Fibroblast of lung (primary cell): ENCODE measurements around the gene APC2. TPM values are rescaled to one million over a fixed set of nuclear protein-coding genes. Genes with fewer than 3 reads are reported as not detected.

Source experiments
- DNase-seq, 2 donors: peaks; one replicate each; pipeline versions ENCODE4 v3.0.0 to v3.0.0-alpha.2; 2010; ENCODE audit warnings: low read depth in 2 of 2
- H2AFZ ChIP-seq: 2 replicates; pipeline ENCODE4 v1.5.1; 2012; ENCODE audit warnings: low read length, control low read depth, inconsistent platforms
- H3K27ac ChIP-seq: 2 replicates; pipeline ENCODE4 v1.5.1; 2011; ENCODE audit warnings: low read length, control low read depth; ENCODE audit not compliant: insufficient read depth
- H3K27me3 ChIP-seq: 2 replicates; pipeline ENCODE4 v1.5.1; 2011; ENCODE audit warnings: mild to moderate bottlenecking, low read length; ENCODE audit not compliant: control insufficient read depth, insufficient read depth
- H3K36me3 ChIP-seq: 2 replicates; pipeline ENCODE4 v1.5.1; 2011; ENCODE audit warnings: low read length; ENCODE audit not compliant: control insufficient read depth, insufficient read depth
- H3K4me1 ChIP-seq: 2 replicates; pipeline ENCODE4 v1.5.1; 2011; ENCODE audit warnings: low read length; ENCODE audit not compliant: control insufficient read depth, insufficient read depth; ENCODE audit errors: extremely low read depth
- H3K4me2 ChIP-seq: 2 replicates; pipeline ENCODE4 v1.5.1; 2011; ENCODE audit warnings: low read length, control low read depth; ENCODE audit not compliant: insufficient read depth; ENCODE audit errors: extremely low read depth
- H3K4me3 ChIP-seq, 4 experiments: fragments of 200-600 bp in 1 of 4; sonication (generic) in 1 of 4; replicated peaks in 1 of 4; 2 replicates each; pipeline ENCODE4 v1.5.1; 2011 to 2016; ENCODE audit warnings: low read length in 4 of 4, low read depth in 3 of 4, mild to moderate bottlenecking in 3 of 4, control low read depth in 2 of 4, inconsistent platforms in 1 of 4, mixed read lengths in 1 of 4; ENCODE audit not compliant: insufficient read depth in 1 of 4; ENCODE audit errors: control extremely low read depth in 1 of 4
- H3K79me2 ChIP-seq: 2 replicates; pipeline ENCODE4 v1.5.1; 2012; ENCODE audit warnings: mild to moderate bottlenecking, low read length, inconsistent platforms; ENCODE audit not compliant: control insufficient read depth, insufficient read depth
- H3K9ac ChIP-seq: 2 replicates; pipeline ENCODE4 v1.5.1; 2011; ENCODE audit warnings: mild to moderate bottlenecking, low read length, control low read depth; ENCODE audit not compliant: insufficient read depth
- H3K9me3 ChIP-seq: 2 replicates; pipeline ENCODE4 v1.5.1; 2012; ENCODE audit warnings: low read depth, low read length; ENCODE audit not compliant: control insufficient read depth, insufficient read depth
- H4K20me1 ChIP-seq: 2 replicates; pipeline ENCODE4 v1.5.1; 2011; ENCODE audit warnings: low read length; ENCODE audit not compliant: control insufficient read depth, insufficient read depth; ENCODE audit errors: extremely low read depth
- EZH2 ChIP-seq: IDR thresholded peaks from 2 replicates; pipeline ENCODE4 v1.5.1; 2012; ENCODE audit warnings: low read length, control low read depth, mild to moderate bottlenecking; ENCODE audit errors: missing control alignments
- polyA plus RNA-seq, 2 donors: library from polyadenylated mRNA; depleted of rRNA in 1 of 2; stranded (reverse) in 1 of 2; unstranded in 1 of 2; fragments of >200 nt; gene quantifications; 2 replicates each; pipeline ENCODE4 v1.2.1, GENCODE V29; 2011 to 2012; ENCODE audit warnings: missing spikeins in 1 of 2
- total RNA-seq: library from RNA; depleted of rRNA; stranded (reverse); fragments of >200 nt; gene quantifications from 2 replicates; pipeline ENCODE4 v1.2.1, GENCODE V29; 2014
- TF ChIP-seq, protein P1 (sequence below), 2 donors: IDR thresholded peaks in 1 of 2; conservative IDR thresholded peaks in 1 of 2; 1 replicate in 1 of 2; 2 replicates in 1 of 2; pipeline ENCODE4 v1.5.1; 2011 to 2012; ENCODE audit warnings: low read length in 2 of 2, control low read depth in 1 of 2, inconsistent platforms in 1 of 2, low read depth in 1 of 2, mild to moderate bottlenecking in 1 of 2

The APC2 gene
- total and polyA plus RNA-seq, 2 donors (not counting 1 experiment from before 2014, with no cell fraction given), result 0.01 to 0.50 TPM

DNA sequence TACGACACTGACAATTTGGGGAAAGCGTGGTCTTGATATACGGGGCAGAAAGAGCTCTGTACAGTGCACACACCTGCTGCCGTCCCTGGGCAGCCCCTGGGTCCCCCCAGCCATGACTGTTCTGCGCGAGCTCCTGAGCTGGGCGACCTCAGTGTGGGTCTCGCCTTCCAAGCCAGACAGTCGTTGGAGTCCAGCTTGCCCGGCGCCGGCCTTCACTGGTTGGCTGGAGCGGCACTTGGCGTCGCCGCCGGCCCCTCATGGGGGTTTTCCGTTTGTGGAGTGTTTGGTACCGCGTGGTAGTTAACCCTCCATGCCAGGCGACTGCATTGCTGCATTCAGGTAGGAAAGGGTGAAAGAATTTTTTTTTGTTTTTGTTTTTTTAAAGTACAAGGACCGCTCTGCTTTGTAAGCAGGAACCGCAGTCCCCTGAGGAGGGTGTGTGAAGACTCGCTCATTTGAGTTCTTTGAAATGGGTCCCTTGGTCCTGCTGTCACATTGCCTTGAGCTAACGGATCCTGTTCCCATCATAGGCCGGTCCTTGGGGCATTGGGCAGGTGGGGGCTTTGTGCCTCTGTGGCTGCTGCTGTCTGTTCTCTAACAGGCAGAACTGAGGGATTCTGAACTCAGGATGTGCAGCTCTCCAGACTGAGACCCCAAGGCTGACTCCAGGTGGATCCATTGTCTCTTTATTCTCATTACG is 22.6 kb upstream of the APC2 start:
- H2AFZ ChIP-seq, result no peak overlapping the region
- no peak overlapping the region for H3K4me3 ChIP-seq
- no peaks in the 10 kb centered on the region for H4K20me1 ChIP-seq
- H3K27me3 ChIP-seq, result no peaks in the 10 kb centered on the region
- H3K36me3 ChIP-seq, result peaks cover 43% of the 10 kb centered on the region
- H3K27ac ChIP-seq, result no peak overlapping the region
- peaks cover 23% of the 10 kb centered on the region for H3K79me2 ChIP-seq
- no peak for TF ChIP-seq EZH2
- TF ChIP-seq, protein P1, sequence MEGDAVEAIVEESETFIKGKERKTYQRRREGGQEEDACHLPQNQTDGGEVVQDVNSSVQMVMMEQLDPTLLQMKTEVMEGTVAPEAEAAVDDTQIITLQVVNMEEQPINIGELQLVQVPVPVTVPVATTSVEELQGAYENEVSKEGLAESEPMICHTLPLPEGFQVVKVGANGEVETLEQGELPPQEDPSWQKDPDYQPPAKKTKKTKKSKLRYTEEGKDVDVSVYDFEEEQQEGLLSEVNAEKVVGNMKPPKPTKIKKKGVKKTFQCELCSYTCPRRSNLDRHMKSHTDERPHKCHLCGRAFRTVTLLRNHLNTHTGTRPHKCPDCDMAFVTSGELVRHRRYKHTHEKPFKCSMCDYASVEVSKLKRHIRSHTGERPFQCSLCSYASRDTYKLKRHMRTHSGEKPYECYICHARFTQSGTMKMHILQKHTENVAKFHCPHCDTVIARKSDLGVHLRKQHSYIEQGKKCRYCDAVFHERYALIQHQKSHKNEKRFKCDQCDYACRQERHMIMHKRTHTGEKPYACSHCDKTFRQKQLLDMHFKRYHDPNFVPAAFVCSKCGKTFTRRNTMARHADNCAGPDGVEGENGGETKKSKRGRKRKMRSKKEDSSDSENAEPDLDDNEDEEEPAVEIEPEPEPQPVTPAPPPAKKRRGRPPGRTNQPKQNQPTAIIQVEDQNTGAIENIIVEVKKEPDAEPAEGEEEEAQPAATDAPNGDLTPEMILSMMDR (conservative IDR thresholded peaks at IDR 0.05 in 1 of 2, IDR thresholded peaks at IDR 0.05 in 1 of 2; ENCODE audit: low read depth in 1 of 2, low read length in 2 of 2), result no peak
- H3K4me2 ChIP-seq, result no peak overlapping the region
- DNase-seq, result no peak
- H3K4me1 ChIP-seq, result no peaks in the 10 kb centered on the region
- no peaks in the 10 kb centered on the region for H3K9me3 ChIP-seq
- no peak overlapping the region for H3K9ac ChIP-seq

DNA sequence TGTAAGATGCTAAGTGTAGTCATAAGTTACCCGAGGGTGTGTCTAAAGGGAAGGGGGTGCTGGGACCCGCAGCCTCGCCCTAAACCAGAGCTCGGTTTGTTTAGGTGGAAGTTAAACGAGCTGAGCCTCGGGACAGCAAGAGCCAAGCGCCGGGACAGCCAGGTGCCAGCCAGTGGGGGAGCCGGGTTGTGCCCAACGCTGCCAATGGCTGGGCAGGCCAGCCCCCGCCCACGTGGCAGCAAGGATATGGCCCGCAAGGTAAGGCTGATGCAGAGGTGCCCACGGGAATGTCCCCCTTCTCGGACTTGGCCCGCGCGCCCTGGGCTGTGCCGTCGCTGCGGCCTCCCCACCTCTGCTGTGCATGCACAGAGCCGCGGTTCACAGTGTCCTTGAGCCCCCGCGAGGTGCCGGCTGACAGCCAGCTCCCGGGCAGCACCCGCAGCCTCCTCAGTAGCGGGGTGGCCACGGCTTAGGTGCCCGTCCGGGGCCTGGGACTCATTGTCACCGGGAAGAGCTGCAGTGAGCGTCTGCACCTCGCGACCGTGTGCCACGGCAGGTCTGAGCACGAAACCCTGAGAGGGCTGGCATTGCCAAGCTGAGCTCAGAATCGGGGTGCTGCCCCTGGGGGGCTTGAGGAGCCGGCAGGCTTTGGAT is 21.1 kb upstream of the APC2 start:
- no peak overlapping the region for H3K27ac ChIP-seq
- H3K79me2 ChIP-seq, result peaks cover 13% of the 10 kb centered on the region
- no peaks in the 10 kb centered on the region for H4K20me1 ChIP-seq

DNA sequence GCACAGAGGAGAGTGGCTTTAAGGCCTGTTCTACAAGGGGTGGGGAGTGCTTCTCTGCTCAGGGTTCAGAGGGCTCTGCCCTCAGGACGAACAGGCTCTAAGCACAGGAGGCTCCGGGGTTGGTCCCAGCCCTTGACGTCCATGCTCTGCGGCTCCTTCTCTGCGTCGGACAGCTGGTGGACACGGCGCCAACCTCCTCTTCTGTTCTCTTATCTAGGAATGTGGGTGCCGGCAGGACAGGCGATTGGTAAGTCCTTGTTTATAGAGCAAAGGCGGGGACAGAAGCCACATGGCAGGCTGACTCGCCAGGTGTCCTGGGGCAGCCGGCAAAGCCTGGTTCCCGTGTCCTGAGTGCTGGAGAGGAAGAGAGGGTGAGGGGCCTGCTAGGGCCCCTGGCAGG is 20.2 kb upstream of the APC2 start:
- Histone ChIP-seq H4K20me1 (no peaks in the 10 kb centered on the region), H3K9ac (no peak overlapping the region), H2AFZ (no peak overlapping the region), H3K4me1 (no peaks in the 10 kb centered on the region), H3K79me2 (peaks cover 9% of the 10 kb centered on the region), H3K27ac (no peak overlapping the region), H3K4me3 (no peak overlapping the region), H3K36me3 (peaks cover 42% of the 10 kb centered on the region), H3K27me3 (no peaks in the 10 kb centered on the region), H3K4me2 (no peak overlapping the region), H3K9me3 (no peaks in the 10 kb centered on the region)
- no peak for TF ChIP-seq EZH2
- TF ChIP-seq, protein P1 (conservative IDR thresholded peaks at IDR 0.05 in 1 of 2, IDR thresholded peaks at IDR 0.05 in 1 of 2; ENCODE audit: low read depth in 1 of 2, low read length in 2 of 2), result no peak
- DNase-seq, result no peak

More for the DNA sequence above, 21.1 kb upstream of the APC2 start:
- Histone ChIP-seq H3K9me3 (no peaks in the 10 kb centered on the region), H3K9ac (no peak overlapping the region), H3K4me1 (no peaks in the 10 kb centered on the region), H3K36me3 (peaks cover 43% of the 10 kb centered on the region), H3K4me3 (no peak overlapping the region), H2AFZ (no peak overlapping the region), H3K27me3 (no peaks in the 10 kb centered on the region), H3K4me2 (no peak overlapping the region)
- TF ChIP-seq, protein P1 (conservative IDR thresholded peaks at IDR 0.05 in 1 of 2, IDR thresholded peaks at IDR 0.05 in 1 of 2; ENCODE audit: low read depth in 1 of 2, low read length in 2 of 2), result no peak
- TF ChIP-seq EZH2, result no peak
- DNase-seq, result no peak
